ENCODE data around the gene RPUSD3. TPM values are rescaled to one million over a fixed set of nuclear protein-coding genes. Genes with fewer than 3 reads are reported as not detected.

The RPUSD3 gene
- total RNA-seq, 6 experiments from 2014 or later: 35.4 to 42.3 (median 38.2) TPM

DNA sequence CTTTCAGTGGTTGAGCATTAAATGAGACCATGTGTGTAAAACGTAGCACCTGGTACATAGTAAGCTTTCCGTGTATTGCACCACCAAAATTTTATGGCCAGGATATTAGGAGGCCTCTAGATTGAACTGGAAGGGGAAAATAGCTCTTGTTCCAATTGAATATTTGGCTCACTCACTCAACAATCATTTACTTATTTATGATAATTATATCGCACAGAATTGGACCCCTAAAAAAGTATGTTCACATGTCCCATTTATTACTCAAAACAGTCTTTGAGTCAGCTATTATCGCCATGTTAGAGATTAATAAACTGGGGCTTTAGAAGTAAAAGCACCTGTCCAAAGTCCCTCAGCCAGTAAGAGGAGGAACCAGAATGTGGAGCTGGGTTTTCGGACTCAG is 38.8 kb downstream of the RPUSD3 start:
- Mint-ChIP-seq H3K4me3 (no peak overlapping the region), H3K27me3 (ENCODE audit: insufficient read depth) (peaks cover 7% of the 10 kb centered on the region; the same call in 1 of the 2 replicates), H3K27ac (no peak overlapping the region), H3K36me3 (ENCODE audit: low read depth) (peaks cover 12% of the 10 kb centered on the region), H3K4me1 (ENCODE audit: low read depth) (peaks cover 35% of the 10 kb centered on the region), H3K9me3 (no peaks in the 10 kb centered on the region)
- DNase-seq: no peak
- TF ChIP-seq, protein P1, sequence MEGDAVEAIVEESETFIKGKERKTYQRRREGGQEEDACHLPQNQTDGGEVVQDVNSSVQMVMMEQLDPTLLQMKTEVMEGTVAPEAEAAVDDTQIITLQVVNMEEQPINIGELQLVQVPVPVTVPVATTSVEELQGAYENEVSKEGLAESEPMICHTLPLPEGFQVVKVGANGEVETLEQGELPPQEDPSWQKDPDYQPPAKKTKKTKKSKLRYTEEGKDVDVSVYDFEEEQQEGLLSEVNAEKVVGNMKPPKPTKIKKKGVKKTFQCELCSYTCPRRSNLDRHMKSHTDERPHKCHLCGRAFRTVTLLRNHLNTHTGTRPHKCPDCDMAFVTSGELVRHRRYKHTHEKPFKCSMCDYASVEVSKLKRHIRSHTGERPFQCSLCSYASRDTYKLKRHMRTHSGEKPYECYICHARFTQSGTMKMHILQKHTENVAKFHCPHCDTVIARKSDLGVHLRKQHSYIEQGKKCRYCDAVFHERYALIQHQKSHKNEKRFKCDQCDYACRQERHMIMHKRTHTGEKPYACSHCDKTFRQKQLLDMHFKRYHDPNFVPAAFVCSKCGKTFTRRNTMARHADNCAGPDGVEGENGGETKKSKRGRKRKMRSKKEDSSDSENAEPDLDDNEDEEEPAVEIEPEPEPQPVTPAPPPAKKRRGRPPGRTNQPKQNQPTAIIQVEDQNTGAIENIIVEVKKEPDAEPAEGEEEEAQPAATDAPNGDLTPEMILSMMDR (IDR thresholded peaks at IDR 0.05): no peak

DNA sequence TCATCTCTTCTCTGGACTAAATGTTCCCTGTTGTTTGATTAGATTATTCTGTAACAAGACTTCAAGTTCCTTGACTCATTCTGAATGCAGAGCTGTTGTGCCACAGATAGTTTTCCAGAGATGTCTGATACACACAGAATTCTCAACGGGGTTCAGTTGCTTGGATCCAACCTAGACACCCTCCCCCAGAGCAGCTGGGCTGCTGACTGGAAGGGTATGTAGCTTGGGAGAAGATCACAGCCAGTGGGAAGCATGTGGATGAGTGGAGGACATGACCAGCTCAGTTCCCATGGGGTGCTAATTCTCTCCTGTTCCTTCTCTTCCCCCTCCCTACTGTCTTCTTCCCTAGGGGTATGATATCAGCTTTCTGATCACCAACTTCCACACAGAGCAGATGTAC is 40.3 kb downstream of the RPUSD3 start:
- Mint-ChIP-seq H3K9me3 (no peaks in the 10 kb centered on the region), H3K4me3 (no peak overlapping the region), H3K27me3 (ENCODE audit: insufficient read depth) (peaks cover 7% of the 10 kb centered on the region; the same call in 1 of the 2 replicates), H3K27ac (peak overlapping the region; percentile 17; the same call in 1 of the 2 replicates), H3K4me1 (ENCODE audit: low read depth) (peaks cover 23% of the 10 kb centered on the region), H3K36me3 (ENCODE audit: low read depth) (peaks cover 17% of the 10 kb centered on the region)
- no peak for DNase-seq
- TF ChIP-seq, protein P1 (IDR thresholded peaks at IDR 0.05): no peak

DNA sequence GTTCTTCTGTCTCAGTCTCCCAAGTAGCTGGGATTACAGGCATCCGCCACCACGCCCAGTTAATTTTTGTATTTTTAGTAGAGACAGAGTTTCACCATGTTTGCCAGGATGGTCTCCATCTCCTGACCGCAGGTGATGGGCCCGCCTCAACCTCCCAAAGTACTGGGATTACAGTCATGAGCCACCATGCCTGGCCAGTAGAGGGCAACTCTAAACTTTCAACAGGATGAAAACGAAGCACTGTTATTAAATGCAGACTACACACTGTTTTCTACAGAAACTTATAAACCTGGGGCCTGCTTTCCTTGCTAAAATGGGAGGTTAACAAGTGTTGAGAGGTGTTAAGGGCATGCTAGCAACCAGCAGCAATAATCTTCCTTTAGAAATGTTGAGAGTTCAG is 43.3 kb downstream of the RPUSD3 start:
- peaks cover 16% of the 10 kb centered on the region for H3K4me1 Mint-ChIP-seq (ENCODE audit: low read depth)
- H3K36me3 Mint-ChIP-seq (ENCODE audit: low read depth): peaks cover 23% of the 10 kb centered on the region
- no peaks in the 10 kb centered on the region for H3K9me3 Mint-ChIP-seq
- TF ChIP-seq, protein P1 (IDR thresholded peaks at IDR 0.05): peak; percentile 67
- no peak overlapping the region for H3K27ac Mint-ChIP-seq
- no peak overlapping the region for H3K4me3 Mint-ChIP-seq
- peaks cover 4% of the 10 kb centered on the region; the same call in 1 of the 2 replicates for H3K27me3 Mint-ChIP-seq (ENCODE audit: insufficient read depth)
- DNase-seq: no peak

DNA sequence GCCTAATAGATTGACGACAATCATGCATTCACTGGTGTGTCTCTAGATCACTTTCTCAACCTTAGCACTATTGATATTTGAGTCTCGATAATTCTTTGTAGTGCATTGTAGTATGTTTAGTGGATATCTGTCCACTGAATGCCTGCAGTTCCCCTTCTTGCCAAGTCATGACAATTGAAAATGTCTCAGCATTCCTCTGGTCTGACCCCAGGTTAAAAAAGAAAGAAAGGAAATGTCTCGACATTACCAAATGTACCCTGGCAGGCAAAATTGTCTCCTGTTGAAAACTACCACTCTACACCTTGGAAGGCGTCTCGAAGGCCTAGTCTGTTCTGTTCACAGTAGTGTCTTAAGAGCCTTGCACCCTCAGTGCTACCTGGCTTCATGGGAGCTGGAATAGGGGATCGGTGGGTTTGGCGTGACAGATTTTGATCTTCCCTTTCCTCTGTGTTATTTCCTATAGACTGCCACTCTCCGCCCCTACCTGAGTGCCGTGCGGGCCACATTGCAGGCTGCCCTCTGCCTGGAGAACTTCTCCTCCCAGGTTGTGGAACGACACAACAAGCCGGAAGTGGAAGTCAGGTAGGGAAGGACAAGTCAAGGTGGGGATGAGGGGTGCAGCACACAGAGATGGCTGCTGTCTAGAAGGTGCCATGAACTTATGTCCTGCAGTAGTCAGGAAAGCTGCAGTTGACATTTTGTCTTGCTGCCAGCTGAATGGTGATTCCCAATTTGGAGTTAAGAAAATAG is 46.4 kb downstream of the RPUSD3 start:
- DNase-seq: no peak
- Mint-ChIP-seq H3K9me3 (no peaks in the 10 kb centered on the region), H3K4me3 (no peak overlapping the region), H3K36me3 (ENCODE audit: low read depth) (peaks cover 37% of the 10 kb centered on the region), H3K4me1 (ENCODE audit: low read depth) (peaks cover 27% of the 10 kb centered on the region), H3K27ac (0 out of 2 replicates have a peak overlapping the region, but pooled peaks have one; percentile 12), H3K27me3 (ENCODE audit: insufficient read depth) (no peaks in the 10 kb centered on the region; the same call in none of the 2 replicates)
- TF ChIP-seq, protein P1 (IDR thresholded peaks at IDR 0.05): no peak

DNA sequence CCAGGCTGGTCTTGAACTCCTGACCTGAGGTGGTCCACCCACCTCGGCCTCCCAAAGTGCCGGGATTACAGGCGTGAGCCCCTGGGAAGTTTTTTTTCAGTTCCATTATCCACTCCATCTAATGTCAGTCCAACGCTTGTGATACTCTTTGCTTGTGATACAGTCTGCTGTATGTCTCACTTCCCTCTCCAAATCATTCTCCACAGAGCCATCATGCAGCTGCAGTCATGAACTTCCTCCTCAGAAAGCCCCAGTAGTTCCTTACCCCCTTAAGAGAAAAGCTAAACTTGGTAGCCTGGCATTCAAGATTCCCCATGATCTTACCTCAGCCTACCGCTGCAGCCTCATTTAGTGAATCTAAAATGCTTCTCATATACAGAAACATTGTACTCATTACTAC is 48.6 kb downstream of the RPUSD3 start:
- Mint-ChIP-seq H3K36me3 (ENCODE audit: low read depth) (peaks cover 41% of the 10 kb centered on the region), H3K4me1 (ENCODE audit: low read depth) (peaks cover 45% of the 10 kb centered on the region), H3K27ac (peak overlapping the region; percentile 58; the same call in 1 of the 2 replicates), H3K9me3 (no peaks in the 10 kb centered on the region), H3K27me3 (ENCODE audit: insufficient read depth) (peaks cover 2% of the 10 kb centered on the region), H3K4me3 (peak overlapping the region; percentile 71)
- DNase-seq: no peak
- TF ChIP-seq, protein P1 (IDR thresholded peaks at IDR 0.05): no peak

Data from HFFc6 (cell line).